CD4-positive, alpha-beta T cell (primary cell): ENCODE data around the gene CWC25. TPM values are rescaled to one million over a fixed set of nuclear protein-coding genes. Genes with fewer than 3 reads are reported as not detected.

Experiments used
- ATAC-seq: fragments of 200-7000 bp; cut with Tn5 transposase; one replicate; pipeline ENCODE4 v1.10.0; 2022; ENCODE audit warnings: mild to moderate bottlenecking; ENCODE audit not compliant: poor library complexity
- CTCF ChIA-PET: fragments of 350-600 bp; sonication (Branson Sonifier 250); formaldehyde crosslinking; loops from one replicate; lab custom pipeline; 2021; ENCODE audit warnings: antibody characterized with exemption, inconsistent platforms; lab: Charles Lee
- POLR2A ChIA-PET: fragments of 350-600 bp; sonication (Branson Sonifier 250); formaldehyde crosslinking; loops from one replicate; lab custom pipeline; 2021; ENCODE audit warnings: antibody characterized with exemption, inconsistent platforms; lab: Charles Lee
- DNase-seq, 14 experiments: peaks; one replicate each; pipeline ENCODE4 v3.0.0-alpha.2; 2013 to 2020; ENCODE audit warnings: mixed read lengths in 2 of 14
- H3K27ac ChIP-seq, 2 donors: one replicate each; pipeline versions ENCODE4 v1.5.1 to v1.7.0; 2013; ENCODE audit warnings: low read length in 2 of 2, low read depth in 1 of 2, mild to moderate bottlenecking in 1 of 2
- H3K27me3 ChIP-seq, 2 experiments: 1 replicate in 1 of 2; 2 replicates in 1 of 2; pipeline versions ENCODE4 v1.6.1 to v1.7.0; 2013; ENCODE audit warnings: low read length in 2 of 2, control low read depth in 1 of 2, mild to moderate bottlenecking in 1 of 2, moderate library complexity in 1 of 2; ENCODE audit not compliant: insufficient read depth in 2 of 2, control insufficient read depth in 1 of 2
- H3K36me3 ChIP-seq: one replicate; pipeline ENCODE4 v1.6.1; 2013; ENCODE audit warnings: low read length, control low read depth; ENCODE audit not compliant: insufficient read depth
- H3K4me1 ChIP-seq: one replicate; pipeline ENCODE4 v1.6.1; 2013; ENCODE audit warnings: low read length, control low read depth; ENCODE audit not compliant: insufficient read depth
- H3K4me3 ChIP-seq: one replicate; pipeline ENCODE4 v1.5.1; 2013; ENCODE audit warnings: mild to moderate bottlenecking, low read length, moderate library complexity
- H3K9me3 ChIP-seq, 2 experiments: 1 replicate in 1 of 2; 2 replicates in 1 of 2; pipeline versions ENCODE4 v1.6.1 to v1.7.0; 2013; ENCODE audit warnings: low read length in 2 of 2, mild to moderate bottlenecking in 2 of 2, control low read depth in 1 of 2, moderate library complexity in 1 of 2; ENCODE audit not compliant: control insufficient read depth in 1 of 2, insufficient read depth in 1 of 2
- H3K27ac Mint-ChIP-seq: one replicate; pipeline ENCODE4 v1.8.0; 2020; ENCODE audit warnings: mixed read lengths
- H3K27me3 Mint-ChIP-seq: one replicate; pipeline ENCODE4 v1.8.0; 2021; ENCODE audit warnings: mixed read lengths
- H3K36me3 Mint-ChIP-seq: one replicate; pipeline ENCODE4 v1.8.0; 2021; ENCODE audit warnings: low read depth, mixed read lengths
- H3K4me1 Mint-ChIP-seq: one replicate; pipeline ENCODE4 v1.8.0; 2021; ENCODE audit warnings: low read depth, mixed read lengths
- H3K4me3 Mint-ChIP-seq: one replicate; pipeline ENCODE4 v1.8.0; 2020; ENCODE audit warnings: mild to moderate bottlenecking, mixed read lengths
- H3K9me3 Mint-ChIP-seq: one replicate; pipeline ENCODE4 v1.8.0; 2020; ENCODE audit warnings: mixed read lengths
- intact Hi-C, 2 experiments: fragments of 100-400 bp; cut with DNase I in 1 of 2; cut with micrococcal nuclease in 1 of 2; formaldehyde crosslinking; loops; one replicate each; pipeline versions ENCODE4 v1.15.1 to v1.9.0; 2023 to 2025; cut with DNase I, micrococcal nuclease
- total RNA-seq, 174 experiments: library from RNA in 2 of 174; stranded (reverse) in 2 of 174; gene quantifications; one replicate each; pipeline ENCODE4 v1.2.3 and lab custom pipeline; 2021 to 2026
- TF ChIP-seq, protein P1 (sequence below): fragments of 200-600 bp; IDR thresholded peaks from one replicate; pipeline ENCODE4 v1.8.0; 2022; ENCODE audit warnings: antibody characterized with exemption, mild to moderate bottlenecking

The CWC25 gene
- total RNA-seq, 2 experiments from 2014 or later = 63.0 to 63.3 TPM

GRCh38 chr17:38825762-38826247, 684 bp upstream of the CWC25 start:
- H3K9me3 Mint-ChIP-seq = no peaks in the 10 kb centered on the region
- H3K27me3 Mint-ChIP-seq = peaks cover 5% of the 10 kb centered on the region
- no peaks in the 10 kb centered on the region for H3K27me3 ChIP-seq
- H3K4me3 ChIP-seq = peak overlapping the region; percentile 66
- TF ChIP-seq, protein P1, sequence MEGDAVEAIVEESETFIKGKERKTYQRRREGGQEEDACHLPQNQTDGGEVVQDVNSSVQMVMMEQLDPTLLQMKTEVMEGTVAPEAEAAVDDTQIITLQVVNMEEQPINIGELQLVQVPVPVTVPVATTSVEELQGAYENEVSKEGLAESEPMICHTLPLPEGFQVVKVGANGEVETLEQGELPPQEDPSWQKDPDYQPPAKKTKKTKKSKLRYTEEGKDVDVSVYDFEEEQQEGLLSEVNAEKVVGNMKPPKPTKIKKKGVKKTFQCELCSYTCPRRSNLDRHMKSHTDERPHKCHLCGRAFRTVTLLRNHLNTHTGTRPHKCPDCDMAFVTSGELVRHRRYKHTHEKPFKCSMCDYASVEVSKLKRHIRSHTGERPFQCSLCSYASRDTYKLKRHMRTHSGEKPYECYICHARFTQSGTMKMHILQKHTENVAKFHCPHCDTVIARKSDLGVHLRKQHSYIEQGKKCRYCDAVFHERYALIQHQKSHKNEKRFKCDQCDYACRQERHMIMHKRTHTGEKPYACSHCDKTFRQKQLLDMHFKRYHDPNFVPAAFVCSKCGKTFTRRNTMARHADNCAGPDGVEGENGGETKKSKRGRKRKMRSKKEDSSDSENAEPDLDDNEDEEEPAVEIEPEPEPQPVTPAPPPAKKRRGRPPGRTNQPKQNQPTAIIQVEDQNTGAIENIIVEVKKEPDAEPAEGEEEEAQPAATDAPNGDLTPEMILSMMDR = no peak
- CTCF ChIA-PET = interaction anchor here (1.0 to 2.1 kb wide), 4 partner anchors 28 to 327 kb away, joined by 3 to 7 read pairs (median 4); partner anchors contain the start of gene RPL23
- POLR2A ChIA-PET = interaction anchor here (0.7 to 2.6 kb wide), 13 partner anchors 21 to 374 kb away, joined by 3 to 55 read pairs (median 3); partner anchors contain the start of genes LASP1, PIP4K2B, RPL19 and RPL23
- H3K4me3 Mint-ChIP-seq = peak overlapping the region; percentile 99
- H3K36me3 ChIP-seq = peaks cover 3% of the 10 kb centered on the region
- peaks cover 32% of the 10 kb centered on the region for H3K36me3 Mint-ChIP-seq
- peak overlapping the region; percentile 94 to 95 for H3K27ac ChIP-seq
- ATAC-seq (no peak), DNase-seq (no peak)
- H3K4me1 ChIP-seq = peaks cover 25% of the 10 kb centered on the region
- H3K27ac Mint-ChIP-seq = peak overlapping the region; percentile 100
- peaks cover 31% of the 10 kb centered on the region for H3K4me1 Mint-ChIP-seq
- H3K9me3 ChIP-seq = no peaks in the 10 kb centered on the region
- intact Hi-C loops = loop anchor here (1.0 to 5.0 kb wide), 5 partner anchors 27 to 73 kb away; partner anchors contain the start of genes RPL23 (in 2 of the 2), PIP4K2B (in 1 of the 2) and PSMB3 (in 1 of the 2)

- Mint-ChIP-seq H3K4me3 (no peak overlapping the region), H3K27ac (no peak overlapping the region), H3K36me3 (peaks cover 63% of the 10 kb centered on the region), H3K27me3 (no peaks in the 10 kb centered on the region), H3K4me1 (peaks cover 11% of the 10 kb centered on the region), H3K9me3 (no peaks in the 10 kb centered on the region)
- POLR2A ChIA-PET = no interaction called here
- peaks cover 75% of the 10 kb centered on the region for H3K36me3 ChIP-seq
- intact Hi-C loops = no loop called here
- ATAC-seq = peak; percentile 52
- H3K4me1 ChIP-seq = peaks cover 6% of the 10 kb centered on the region
- H3K4me3 ChIP-seq = no peak overlapping the region
- no peaks in the 10 kb centered on the region for H3K9me3 ChIP-seq
- H3K27me3 ChIP-seq = no peaks in the 10 kb centered on the region
- peak in 3 of 14 experiments; percentile 23 to 53 (median 46) for DNase-seq
- CTCF ChIA-PET = no interaction called here
- H3K27ac ChIP-seq = no peak overlapping the region
- TF ChIP-seq, protein P1 = no peak
Observed at GRCh38 chr17:38815576-38816193, 9.4 kb downstream of the CWC25 start.

DNA sequence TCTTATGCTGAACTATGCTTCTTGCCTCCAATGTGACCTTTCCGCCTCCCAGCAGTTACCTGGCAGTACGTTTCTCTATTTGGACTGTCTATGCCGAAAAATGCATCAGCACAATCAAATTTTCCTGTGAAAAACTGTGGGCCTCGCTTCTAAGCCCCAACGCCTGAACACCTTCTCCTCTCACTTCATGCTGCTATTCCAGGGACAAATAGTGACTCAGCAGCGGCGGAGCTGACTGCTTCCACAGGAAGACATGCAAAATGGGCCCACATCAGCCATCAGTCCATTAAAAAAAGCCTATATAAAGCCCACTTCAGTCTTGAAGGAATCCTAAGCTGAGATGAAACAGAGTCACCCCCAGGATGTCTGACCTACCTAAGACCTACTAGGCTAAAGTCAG, 15.3 kb downstream of the CWC25 start:
- peaks cover 75% of the 10 kb centered on the region for H3K36me3 ChIP-seq
- ChIA-PET CTCF (no interaction called here), POLR2A (no interaction called here)
- Mint-ChIP-seq H3K4me1 (no peaks in the 10 kb centered on the region), H3K4me3 (no peak overlapping the region), H3K27ac (no peak overlapping the region), H3K36me3 (peaks cover 65% of the 10 kb centered on the region), H3K27me3 (no peaks in the 10 kb centered on the region), H3K9me3 (no peaks in the 10 kb centered on the region)
- ATAC-seq (no peak), DNase-seq (no peak)
- intact Hi-C loops = loop anchor here in 1 of 2 experiments (10.0 kb wide), 1 partner anchor 595 kb away; the partner anchor contains the start of gene FBXL20
- no peak overlapping the region for H3K4me3 ChIP-seq
- no peaks in the 10 kb centered on the region for H3K4me1 ChIP-seq
- no peaks in the 10 kb centered on the region for H3K27me3 ChIP-seq
- no peak overlapping the region for H3K27ac ChIP-seq
- TF ChIP-seq, protein P1 = no peak
- no peaks in the 10 kb centered on the region for H3K9me3 ChIP-seq
